ENCODE results near the gene SEC16B.

The SEC16B gene

DNA sequence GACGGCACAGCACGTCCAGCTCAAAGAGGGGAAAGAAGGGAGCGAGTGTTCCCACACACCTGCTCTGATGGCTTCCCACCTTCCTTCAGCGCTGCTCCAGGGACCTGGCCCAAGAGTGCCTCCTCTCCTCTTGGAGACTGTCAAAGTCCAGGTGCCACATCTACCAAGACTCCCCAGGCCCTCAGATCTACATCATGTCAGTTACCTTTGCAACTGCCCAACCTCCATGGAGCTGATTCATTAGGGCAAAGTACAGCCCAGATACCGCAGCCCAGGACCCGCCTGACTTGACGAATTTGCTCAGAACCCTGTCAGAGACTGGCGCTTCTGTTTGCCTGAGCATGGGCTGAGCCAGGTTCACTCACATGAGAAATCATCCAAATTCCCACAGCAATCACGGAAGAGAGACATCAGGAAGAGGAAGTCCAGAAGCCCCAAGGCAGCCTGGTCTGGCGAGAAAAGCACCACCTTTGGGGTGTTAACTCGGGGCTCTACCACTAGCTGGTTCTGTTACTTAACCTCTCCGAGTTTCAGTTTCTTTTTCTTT lies at the start of gene SEC16B:
SEC16B (minus strand) TSS at position 234 of the 547 bp plus-strand sequence. CDS start 2,077 bp downstream, outside the sequence.
- DNase-seq = no peak

- no peak for DNase-seq
Measured at GRCh38 chr1:178019622-178020021, 49.8 kb upstream of the SEC16B start.

- DNase-seq = no peak
Measured at GRCh38 chr1:178019208-178019607, 49.4 kb upstream of the SEC16B start.

- DNase-seq = no peak
Measured at GRCh38 chr1:178017517-178017916, 47.7 kb upstream of the SEC16B start.

DNA sequence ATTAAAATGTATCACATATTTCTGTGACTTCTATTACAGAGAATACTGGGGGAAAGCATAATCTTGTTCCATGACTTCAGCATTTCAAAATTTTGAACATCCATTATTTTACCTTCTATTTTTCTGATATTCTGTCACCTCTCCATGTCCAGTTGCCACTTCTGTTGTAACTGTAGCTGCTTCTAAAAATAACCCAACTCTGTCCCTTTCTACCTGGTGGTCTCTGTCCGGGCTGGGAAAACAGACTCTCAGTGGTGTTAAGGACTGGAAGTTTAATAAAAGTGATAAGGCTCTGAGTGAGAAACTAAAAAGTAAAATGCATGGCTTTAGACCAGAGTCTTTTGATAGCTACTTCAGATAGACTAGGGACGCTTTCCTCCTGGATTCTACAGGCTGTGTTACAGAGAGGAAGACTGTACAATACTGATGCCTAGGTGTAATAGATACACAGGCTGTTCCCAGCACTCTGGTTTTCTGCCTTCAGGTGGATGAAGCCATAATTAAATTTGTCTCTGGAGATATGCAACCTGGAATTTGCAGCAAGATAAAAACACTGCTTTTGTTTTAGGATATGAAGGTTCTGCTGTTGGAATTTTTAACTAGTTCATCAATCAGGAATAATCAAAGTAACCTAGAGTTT lies 42.1 kb upstream of the SEC16B start:
- no peak for DNase-seq

GRCh38 chr1:178011465-178011828 lies 41.6 kb upstream of the SEC16B start:
- DNase-seq = no peak

DNA sequence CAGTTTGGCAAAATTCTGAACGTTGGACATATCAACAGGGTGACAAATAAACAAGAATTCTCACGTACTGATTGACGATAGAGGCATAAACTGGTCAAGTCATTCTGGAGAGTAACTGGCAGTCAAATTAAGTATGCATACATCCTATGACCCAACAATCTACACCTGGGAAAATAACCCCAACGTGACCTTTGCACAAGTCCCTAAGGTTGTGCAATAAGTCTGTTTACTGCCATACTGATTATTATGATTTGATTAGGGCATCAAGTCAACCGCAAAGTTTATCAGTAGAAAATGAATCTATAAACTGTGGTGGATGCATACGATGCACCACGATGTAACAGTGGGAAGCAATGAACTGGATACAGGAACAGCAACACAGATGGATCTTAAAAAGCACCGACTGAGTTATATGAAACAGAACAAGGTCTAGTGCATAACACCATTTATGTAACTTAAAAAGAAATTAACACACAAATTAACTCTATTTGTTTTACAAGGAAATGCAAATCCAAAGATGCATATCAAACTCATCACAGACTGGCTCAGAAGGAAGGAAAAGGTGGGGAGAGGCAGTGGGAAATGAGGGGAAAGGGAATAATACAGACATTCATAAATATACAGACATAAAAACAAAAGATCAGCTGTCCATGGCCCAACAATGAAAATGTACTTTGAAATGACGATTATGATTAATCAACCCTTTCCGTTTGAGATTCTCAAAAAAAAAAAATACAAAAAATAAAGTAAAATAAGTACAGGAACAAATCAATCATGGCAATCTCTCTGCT lies 41.0 kb upstream of the SEC16B start:
- no peak for DNase-seq

DNA sequence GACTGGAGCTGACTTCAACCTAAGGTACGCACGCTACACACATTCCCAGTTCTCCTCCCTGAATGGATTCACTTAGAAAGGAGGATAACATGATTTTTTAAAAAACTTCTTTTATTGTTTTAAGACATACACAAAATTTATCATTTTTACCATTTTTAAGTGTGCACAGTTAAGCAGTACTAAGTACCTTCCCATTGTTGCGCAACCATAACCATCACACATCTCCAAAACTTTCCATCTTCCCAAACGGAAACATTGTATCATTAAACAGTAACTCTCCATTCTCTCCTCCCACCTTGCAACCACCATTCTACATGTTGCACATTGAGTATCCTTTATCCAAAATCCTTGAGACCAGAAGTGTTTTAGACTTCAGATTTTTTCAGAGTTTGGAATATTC lies 36.2 kb upstream of the SEC16B start:
- no peak for DNase-seq

DNA sequence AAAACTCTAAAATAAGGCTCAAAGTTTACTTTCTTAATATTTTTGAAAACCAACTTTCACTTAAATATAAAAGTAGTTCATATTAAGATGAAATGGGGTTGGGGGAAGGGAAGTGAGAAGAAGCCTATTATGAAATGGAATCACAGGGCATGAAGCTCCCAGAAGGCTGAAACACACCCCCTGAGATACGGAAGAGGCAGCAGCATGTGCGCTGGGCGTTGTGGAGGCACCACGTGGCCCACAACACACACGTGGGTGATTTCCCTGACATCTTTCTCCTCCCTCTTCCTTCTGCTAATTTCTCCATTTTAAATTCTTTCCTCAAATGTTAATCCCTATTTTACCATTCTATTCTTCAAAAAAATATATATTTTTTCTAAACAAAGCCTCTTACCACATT lies 35.6 kb upstream of the SEC16B start:
- DNase-seq = no peak

- DNase-seq = no peak
Measured at GRCh38 chr1:178004926-178005391, 35.1 kb upstream of the SEC16B start.

DNA sequence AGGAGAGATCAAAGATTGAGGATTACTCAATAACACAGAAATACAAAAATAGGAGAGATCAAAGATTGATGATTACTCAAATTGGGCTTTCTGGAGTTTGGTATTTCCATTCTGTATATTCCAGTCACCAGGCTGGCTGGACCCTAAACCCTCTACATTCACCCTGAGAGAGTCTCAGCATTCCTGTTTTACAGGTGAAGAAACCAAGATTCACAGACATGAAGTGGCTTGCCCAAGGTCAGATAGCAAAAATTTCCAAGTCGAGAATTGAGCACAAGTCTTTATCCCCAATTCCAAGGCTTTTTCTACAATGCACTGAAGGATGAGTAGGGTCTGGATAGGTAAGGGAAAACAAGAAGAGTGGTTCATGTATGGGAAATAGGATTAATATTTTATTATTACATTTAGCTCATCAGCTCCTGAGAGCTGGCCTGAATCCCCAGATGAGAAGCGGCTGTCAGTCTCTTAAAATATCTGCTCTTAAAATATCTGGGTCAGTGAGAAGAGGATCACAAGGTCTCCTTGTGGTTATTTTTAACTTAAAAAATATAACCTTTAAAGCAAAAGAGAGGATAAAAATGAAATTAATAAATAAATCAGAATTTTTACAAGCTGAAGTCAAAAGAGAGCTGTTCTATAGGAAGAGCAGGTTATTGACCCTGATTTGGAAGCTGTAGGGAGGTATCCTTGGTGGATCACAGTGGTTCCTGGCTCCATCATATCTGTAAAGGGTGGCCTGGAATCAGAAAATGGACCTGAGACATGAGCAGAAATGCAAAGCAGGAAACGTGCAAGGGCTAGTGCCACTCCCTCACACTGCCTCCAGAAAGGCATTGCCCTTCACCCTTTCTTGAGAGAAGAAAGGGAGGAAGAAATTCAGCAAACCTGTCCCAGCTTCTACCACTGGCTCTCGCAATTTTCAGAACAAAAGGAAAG lies 29.1 kb upstream of the SEC16B start:
- DNase-seq = no peak

GRCh38 chr1:177996957-177997356 lies 27.1 kb upstream of the SEC16B start:
- no peak for DNase-seq

GRCh38 chr1:177995369-177995768 lies 25.5 kb upstream of the SEC16B start:
- DNase-seq = no peak

DNA sequence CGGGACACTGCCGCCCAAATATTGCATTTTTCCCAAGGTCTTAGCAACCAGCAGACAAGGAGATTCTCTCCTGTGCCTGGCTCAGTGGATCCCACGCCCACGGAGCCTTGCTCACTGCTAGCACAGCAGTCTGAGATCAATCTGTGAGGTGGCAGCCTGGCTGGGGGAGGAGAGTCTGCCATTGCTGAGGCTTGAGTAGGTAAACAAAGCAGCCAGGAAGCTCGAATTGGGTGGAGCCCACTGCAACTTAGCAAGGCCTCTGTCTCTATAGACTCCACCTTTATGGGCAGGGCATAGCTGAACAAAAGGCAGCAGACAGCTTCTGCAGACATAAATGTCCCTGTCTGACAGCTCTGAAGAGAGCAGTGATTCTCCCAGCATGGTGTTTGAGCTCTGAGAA lies 16.4 kb upstream of the SEC16B start:
- DNase-seq = peak; percentile 29

- DNase-seq = no peak
Measured at GRCh38 chr1:177984761-177985160, 14.9 kb upstream of the SEC16B start.

- no peak for DNase-seq
Measured at GRCh38 chr1:177984136-177984525, 14.3 kb upstream of the SEC16B start.

- no peak for DNase-seq
Measured at GRCh38 chr1:177983482-177984135, 13.8 kb upstream of the SEC16B start.

DNA sequence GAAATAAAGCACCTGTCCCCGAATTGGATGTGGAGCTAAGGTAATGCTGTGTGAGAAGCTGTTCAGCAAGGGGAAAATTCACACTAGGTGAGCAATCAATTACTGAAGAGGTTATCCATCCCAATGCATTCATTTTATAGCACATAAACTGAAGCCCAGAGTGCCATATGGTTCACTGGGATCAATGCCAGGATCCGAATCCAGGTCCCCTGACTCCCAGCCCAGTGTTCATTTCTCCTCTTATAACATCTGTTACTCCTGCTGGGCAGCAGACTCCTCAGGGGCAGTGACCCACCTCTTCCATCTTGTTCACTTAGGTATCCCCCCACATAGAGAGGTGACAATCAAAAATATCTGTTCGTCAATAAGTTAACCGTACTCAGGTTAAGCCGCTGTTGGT lies 13.2 kb upstream of the SEC16B start:
- DNase-seq = no peak

- no peak for DNase-seq
Measured at GRCh38 chr1:177981200-177981599, 11.3 kb upstream of the SEC16B start.

DNA sequence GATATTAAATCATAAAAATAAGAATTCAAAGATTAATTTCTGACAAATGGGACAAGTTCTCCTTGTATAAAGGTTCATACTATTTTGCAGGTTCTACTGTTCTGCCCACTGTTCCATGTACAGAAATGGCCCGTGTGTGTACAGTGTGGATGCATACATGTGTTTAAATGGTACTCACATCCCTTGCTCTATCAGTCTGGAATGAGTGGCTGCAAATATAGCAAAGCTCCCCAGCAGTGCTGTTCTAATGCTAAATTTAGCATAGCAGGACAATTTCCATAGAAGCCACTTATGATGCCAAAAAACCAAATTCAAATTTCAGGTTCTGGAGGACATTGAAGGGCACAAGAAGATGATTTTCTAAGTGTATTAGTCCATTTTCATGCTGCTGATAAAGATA lies 9.4 kb upstream of the SEC16B start:
- DNase-seq = no peak

- DNase-seq = no peak
Measured at GRCh38 chr1:177978530-177978929, 8.7 kb upstream of the SEC16B start.

GRCh38 chr1:177977141-177977540 lies 7.3 kb upstream of the SEC16B start:
- no peak for DNase-seq

GRCh38 chr1:177976596-177976995 lies 6.7 kb upstream of the SEC16B start:
- DNase-seq = no peak
